Glomerular endothelial cell (primary cell): ENCODE data around the gene PTPN2. TPM values are rescaled to one million over a fixed set of nuclear protein-coding genes. Genes with fewer than 3 reads are reported as not detected.
A peak's percentile ranks its signal among the peaks of the same experiment; 100 is the strongest.

ENCODE experiments used
- DNase-seq: peaks from one replicate; pipeline ENCODE4 v3.0.0-alpha.2; 2011; ENCODE audit warnings: low read depth, low spot score; ENCODE audit errors: extremely low read depth
- total RNA-seq: library from RNA; depleted of rRNA; stranded (reverse); fragments of >200 nt; gene quantifications from 2 replicates; pipeline ENCODE4 v1.2.3, GENCODE V29; 2015

Gene PTPN2
- total RNA-seq, 1 donor from 2014 or later = 20.6 TPM

DNA sequence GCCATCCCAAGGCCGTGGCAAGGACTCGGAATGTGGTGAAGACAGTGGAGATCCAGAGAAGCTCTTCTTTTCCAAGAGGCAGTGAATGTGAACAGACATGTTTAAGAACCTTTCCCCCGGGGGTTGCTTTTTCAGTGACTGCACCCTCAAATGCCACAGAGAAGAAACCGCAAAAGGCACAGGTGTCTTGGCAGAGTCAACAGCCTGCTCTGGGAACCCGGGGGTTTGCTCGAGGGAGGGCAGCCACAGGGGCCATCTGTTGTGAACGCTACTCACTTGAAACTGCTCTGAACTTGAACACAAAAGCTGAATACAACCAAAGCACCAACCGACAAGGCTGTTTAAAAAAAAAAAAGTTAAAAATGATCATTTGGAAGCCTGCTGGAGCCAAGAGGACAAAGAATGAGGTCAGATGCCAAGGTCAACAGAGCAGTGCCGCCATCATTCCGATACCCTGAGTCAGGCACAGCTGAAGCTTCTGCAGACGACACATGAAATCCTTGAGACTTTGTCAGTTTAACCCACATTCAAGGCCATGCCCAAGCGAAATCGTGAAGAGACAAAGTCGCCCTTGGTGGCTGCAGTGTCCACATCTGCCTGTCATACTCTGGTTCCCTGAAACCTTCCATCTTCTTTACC lies 133.8 kb downstream of the PTPN2 start:
- no peak for DNase-seq

DNA sequence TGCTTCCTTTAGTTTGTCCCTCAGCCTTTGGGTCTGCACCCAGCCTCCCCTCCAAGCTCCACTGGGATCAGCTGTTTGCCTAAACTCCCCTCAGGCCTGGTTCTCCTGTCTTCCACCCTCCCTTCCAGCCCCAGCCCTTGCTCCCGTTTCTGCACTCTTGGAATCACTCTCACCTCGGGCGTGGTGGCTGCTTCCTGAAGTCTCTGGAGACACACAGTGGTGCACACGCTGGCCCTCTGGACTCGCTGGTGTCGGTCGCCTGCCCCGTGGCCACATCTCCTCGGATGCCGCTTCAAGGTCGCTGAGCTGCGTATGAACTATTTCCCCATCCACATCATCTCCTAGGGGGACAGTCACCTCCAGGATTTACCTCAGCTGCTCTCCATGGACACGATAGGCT lies 134.9 kb downstream of the PTPN2 start:
- no peak for DNase-seq

- DNase-seq = no peak
Measured at GRCh38 chr18:12748671-12749070, 135.4 kb downstream of the PTPN2 start.

GRCh38 chr18:12747530-12748315 lies 136.3 kb downstream of the PTPN2 start:
- no peak for DNase-seq

DNA sequence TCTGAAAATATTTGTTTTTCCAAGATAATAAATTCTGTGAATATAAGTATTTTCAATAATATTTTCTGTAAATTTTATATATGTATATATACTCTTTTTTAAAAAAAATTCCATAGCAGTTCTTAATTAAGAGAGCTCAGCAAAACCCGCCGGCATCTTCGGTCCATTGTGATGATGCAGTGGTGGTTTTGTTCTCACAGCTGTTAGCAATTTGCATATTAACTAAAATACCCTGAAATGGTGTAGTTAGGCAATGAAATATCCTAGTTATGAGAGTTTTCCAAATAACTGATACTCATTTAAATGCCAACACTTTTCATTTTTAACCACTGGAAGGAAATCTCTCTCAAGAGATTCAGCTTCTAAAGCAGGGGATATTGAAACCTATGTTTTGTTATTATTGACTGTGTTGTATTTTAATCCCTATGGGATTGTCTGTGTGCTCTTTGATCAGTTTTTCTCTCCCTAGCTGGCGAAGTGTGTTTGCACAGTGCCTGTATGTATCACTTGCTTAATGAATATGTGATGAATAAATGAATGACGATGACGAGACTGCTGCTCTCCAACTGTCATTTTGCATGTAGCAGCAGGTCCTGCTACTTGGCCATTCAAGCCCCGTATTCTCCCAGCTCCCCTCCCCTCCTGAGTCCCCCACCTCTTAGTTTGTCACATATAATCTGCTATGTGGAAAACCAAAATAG lies 138.8 kb downstream of the PTPN2 start:
- DNase-seq = no peak

DNA sequence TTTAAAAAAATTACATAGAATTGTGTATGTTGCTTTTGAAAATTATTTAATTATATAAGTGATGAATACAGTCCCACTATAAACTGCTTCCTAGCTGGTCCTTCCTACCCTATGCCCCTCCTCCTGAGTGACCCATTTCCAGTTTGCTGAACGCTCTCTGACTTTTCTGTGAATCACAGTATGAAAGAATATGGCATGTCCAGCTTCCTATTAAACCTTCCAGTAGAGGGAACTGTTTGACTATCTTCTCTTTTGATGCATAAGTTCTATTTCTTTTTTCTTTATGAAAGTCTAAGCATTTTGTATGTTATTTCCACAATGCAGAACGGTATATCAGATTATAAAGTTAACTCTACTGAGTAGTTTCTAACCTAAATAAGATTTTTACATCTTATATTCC lies 139.9 kb downstream of the PTPN2 start:
- peak; percentile 47 for DNase-seq

GRCh38 chr18:12742453-12742852 lies 141.6 kb downstream of the PTPN2 start:
- no peak for DNase-seq

Other genes with a start within 250 kb of the PTPN2 start
- 23.0 and 24.9 TPM in 2 replicates for gene SPIRE1, start 226.1 kb downstream of the PTPN2 start, total RNA-seq
- 5.7 and 8.9 TPM in 2 replicates for gene CEP76, start 181.5 kb downstream of the PTPN2 start, total RNA-seq
- 71.4 and 76.6 TPM in 2 replicates for gene PSMG2, start 181.2 kb downstream of the PTPN2 start, total RNA-seq
- 22.5 and 25.3 TPM in 2 replicates for gene SEH1L, start 63.8 kb upstream of the PTPN2 start, total RNA-seq
- gene CEP192, start 107.1 kb upstream of the PTPN2 start, total RNA-seq = 15.1 and 16.0 TPM in 2 replicates